Measurements from ENCODE around the gene SUN3. TPM values are rescaled to one million over a fixed set of nuclear protein-coding genes. Genes with fewer than 3 reads are reported as not detected.
A peak's percentile ranks its signal among the peaks of the same experiment; 100 is the strongest.
"Not testable (repeated sequence)": the region's sequence is repeated elsewhere in the genome, so short reads cannot be mapped to it uniquely, and the experiment has no call there.

SUN3 gene
- total RNA-seq, 1 donor from 2014 or later = not detected

DNA sequence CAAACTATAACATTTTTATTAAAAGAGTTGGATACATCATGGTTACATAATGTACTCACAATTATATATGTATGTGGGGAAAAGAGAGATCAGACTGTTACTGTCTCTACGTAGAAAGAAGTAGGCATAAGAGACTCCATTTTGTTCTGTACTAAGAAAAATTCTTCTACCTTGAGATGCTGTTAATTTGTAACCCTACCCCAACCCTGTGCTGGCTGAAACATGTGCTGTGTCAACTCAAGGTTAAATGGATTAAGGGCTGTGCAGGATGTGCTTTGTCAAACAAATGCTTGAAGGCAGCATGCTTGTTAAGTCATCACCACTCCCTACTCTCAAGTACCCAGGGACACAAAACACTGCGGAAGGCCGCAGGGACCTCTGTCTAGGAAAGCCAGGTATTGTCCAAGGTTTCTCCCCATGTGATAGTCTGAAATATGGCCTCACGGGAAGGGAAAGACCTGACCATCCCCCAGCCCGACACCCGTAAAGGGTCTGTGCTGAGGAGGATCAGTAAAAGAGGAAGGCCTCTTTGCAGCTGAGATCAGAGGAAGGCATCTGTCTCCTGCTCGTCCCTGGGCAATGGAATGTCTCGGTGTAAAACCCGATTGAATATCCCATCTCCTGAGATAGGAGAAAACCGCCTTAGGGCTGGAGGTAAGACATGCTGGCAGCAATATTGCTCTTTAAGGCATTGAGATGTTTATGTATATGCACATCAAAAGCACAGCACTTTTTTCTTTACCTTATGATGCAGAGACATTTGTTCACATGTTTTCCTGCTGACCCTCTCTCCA is 39.1 kb downstream of the SUN3 start:
- not testable (repeated sequence) for DNase-seq; ATAC-seq (ENCODE audit: poor library complexity)
- intact Hi-C loops (cut with DNase I) = loop anchor here (5.0 kb wide), 1 partner anchor 117 kb away; no protein-coding TSS in a partner anchor

DNA sequence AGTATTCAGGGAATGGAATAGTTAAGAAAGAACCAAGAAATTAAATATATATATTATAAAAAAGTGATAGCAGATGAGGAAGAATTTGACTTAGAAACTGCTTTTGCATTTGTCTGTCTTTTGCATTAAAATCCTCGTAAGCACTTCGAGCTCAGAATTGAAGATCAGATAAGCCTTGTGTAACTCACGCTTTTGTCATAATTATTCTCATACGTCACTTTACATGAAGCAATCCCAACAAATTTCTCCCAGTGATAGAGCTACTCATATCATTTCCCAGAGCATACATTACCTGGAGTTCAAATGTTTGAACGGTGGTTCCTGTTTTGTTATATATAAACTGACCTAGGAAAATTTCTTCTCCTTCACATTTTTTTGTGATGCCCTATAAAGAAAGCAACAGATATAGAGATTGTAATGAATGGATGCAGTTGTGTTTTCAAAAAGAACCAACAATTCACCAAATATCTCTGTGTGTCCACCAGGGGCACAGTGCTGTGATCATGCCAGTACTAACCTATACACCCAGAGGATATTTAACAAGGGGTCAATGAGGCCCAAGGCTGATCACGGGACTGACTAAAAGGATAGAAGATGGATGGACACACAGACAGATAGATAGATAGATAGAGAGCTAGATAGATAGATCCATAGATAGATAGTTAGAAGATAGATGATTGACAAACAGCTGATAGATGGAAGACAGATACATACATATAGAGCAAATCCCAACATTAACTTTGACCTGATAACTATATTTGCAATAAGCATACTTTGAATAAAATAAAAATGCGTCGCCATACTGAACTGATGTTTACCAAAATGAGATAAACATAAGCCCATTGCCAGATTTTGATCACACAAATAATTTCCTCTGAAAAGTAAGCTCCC is 40.2 kb downstream of the SUN3 start:
- intact Hi-C loops (cut with DNase I) = no loop called here
- no peak for DNase-seq
- no peak for ATAC-seq (ENCODE audit: poor library complexity)

DNA sequence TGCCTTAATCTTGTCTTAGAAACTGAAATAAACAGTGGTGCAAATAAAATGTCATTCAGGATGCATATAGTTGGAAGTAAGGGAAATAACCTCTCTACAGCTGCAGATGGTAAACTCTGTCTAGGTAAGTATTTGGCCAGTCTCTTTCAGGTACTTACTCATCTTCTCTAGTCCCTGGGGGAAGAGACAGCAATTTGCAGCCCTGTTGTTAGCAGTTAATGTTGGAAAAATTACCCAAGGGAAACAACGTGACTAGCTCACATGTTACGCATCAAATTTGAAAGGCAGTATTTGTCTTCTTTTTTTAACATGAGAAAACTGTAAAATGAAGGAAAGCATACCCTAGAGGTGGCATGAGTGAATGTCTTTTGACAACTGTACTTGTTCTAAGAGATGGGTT is 46.3 kb downstream of the SUN3 start:
- DNase-seq = no peak
- intact Hi-C loops (cut with DNase I) = no loop called here
- ATAC-seq (ENCODE audit: poor library complexity) = no peak

DNA sequence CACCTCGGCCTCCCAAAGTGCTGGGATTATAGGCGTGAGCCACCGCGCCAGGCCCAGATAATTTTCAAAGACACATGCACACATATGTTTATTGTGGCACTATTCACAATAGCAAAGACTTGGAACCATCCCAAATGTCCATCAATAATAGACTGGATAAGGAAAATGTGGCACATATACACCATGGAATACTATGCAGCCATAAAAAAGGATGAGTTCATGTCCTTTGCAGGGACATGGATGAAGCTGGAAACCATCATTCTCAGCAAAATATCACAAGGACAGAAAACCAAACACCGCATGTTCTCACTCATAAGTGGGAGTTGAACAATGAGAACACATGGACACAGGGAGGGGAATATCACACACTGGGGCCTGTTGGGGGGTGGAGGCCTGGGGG is 48.3 kb downstream of the SUN3 start:
- ATAC-seq (ENCODE audit: poor library complexity); DNase-seq; intact Hi-C loops (cut with DNase I): not testable (repeated sequence)

DNA sequence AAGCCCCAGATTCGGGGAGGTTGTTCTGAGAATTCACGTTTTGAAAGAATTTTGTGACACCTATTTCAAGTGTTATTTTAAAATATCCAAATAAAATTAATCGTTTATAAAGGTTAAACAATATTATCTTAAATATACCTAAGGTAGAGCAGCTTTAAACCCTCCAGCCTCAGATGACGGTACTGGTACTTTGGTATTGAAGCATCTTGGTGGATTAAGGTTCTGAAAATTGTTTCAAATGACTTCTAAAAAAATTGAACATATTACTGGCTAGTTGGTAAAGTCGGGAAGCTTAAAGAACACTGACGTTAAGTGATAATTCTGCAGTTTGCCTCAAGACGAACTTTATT is 49.1 kb downstream of the SUN3 start:
- DNase-seq = no peak
- ATAC-seq (ENCODE audit: poor library complexity) = no peak
- intact Hi-C loops (cut with DNase I) = no loop called here

DNA sequence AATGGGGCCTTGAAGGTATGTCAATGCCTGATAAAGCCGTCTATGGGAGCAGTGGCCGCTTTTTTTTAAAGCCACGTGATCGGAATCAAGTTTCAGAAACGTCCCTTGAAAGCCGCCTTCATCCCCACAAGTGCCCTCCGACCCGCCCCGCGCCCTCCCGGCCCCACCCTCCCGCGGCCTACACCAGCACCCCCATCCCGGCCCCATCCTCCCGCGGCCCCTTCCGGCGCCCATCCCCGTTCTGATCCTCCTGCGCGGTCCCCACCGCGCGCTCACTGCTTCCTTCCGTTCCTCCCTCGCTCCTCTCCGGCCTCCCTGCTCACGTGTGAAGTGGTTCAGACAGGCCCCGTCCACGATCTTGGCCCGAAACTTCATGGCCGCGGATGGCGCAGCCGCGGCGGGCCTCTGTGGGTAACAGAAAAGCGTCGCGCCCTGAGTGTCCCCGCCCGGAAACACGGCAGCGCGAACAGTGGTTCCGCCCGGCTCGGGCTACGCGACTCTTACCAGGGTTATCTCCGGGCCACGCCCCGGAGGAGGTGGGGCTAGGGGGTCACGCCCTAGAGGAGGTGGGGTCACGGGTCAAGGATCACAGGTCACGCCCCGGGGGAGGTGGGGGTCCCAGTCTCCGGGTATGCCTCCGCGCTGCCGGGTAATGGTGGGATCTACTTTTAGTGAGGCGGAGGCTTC is 49.6 kb downstream of the SUN3 start, which contains the start of gene HUS1:
TSS of gene HUS1 (minus strand) at position 471 of the 687 bp plus-strand sequence. CDS start at position 375, 96 bp downstream.
- DNase-seq = peak; percentile 96
- peak; percentile 99 for ATAC-seq (ENCODE audit: poor library complexity)
- intact Hi-C loops (cut with DNase I) = no loop called here

DNA sequence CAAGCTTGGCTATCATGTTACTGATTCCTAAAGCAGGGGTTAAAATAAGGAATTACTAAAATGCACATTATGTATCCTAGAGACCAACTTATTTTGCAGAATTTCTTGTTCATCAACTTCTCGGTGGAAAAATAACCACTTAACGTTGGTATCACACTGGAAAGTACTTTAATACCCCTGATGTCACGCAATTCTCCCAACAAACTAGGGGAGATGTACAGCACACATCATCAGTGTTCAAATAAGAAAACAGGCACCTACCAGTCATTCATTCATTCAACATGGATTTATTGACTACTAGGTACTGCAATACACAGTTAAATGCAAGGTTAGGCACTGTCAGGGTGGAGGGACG is 50.1 kb downstream of the SUN3 start:
- intact Hi-C loops (cut with DNase I) = no loop called here
- ATAC-seq (ENCODE audit: poor library complexity) = no peak
- no peak for DNase-seq

DNA sequence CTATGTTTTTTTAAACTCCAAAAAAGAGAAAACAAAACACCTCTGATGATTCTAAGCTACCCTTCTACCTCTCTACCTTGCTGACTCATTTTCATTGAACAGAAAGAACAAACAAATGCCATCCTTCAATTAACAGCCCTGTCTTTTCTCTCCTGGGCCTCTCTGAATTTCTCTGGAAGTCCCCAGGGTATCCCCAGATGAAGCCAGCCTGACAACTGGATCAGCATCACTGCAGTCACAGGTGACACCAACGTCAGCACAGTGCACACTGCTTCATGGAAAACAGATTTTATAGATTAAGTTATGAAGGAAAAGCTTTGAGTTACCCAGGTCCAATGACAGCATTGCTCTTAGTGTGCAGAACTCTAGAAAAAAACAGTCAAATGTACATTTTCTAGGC is 55.2 kb downstream of the SUN3 start:
- intact Hi-C loops (cut with DNase I) = no loop called here
- ATAC-seq (ENCODE audit: poor library complexity) (no peak), DNase-seq (no peak)

DNA sequence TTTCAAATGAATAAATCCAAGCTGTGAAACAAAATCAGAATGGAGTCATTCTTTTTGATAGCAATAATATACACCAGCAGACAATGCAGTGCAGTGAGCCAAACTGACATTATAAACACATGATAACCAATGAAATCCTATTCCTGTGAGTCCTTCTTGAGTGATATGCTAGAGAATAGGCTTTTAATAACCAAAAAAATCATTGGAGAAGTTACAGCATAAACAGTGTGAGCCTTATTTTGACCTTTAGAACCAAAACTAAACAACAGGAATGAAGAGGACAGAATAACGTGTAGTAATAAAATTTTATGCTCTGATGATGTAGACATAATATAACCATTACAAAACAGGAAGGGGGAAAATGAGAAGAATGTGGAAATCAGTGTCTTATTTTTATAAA is 58.1 kb downstream of the SUN3 start:
- DNase-seq (no peak), ATAC-seq (ENCODE audit: poor library complexity) (no peak)
- intact Hi-C loops (cut with DNase I) = no loop called here

DNA sequence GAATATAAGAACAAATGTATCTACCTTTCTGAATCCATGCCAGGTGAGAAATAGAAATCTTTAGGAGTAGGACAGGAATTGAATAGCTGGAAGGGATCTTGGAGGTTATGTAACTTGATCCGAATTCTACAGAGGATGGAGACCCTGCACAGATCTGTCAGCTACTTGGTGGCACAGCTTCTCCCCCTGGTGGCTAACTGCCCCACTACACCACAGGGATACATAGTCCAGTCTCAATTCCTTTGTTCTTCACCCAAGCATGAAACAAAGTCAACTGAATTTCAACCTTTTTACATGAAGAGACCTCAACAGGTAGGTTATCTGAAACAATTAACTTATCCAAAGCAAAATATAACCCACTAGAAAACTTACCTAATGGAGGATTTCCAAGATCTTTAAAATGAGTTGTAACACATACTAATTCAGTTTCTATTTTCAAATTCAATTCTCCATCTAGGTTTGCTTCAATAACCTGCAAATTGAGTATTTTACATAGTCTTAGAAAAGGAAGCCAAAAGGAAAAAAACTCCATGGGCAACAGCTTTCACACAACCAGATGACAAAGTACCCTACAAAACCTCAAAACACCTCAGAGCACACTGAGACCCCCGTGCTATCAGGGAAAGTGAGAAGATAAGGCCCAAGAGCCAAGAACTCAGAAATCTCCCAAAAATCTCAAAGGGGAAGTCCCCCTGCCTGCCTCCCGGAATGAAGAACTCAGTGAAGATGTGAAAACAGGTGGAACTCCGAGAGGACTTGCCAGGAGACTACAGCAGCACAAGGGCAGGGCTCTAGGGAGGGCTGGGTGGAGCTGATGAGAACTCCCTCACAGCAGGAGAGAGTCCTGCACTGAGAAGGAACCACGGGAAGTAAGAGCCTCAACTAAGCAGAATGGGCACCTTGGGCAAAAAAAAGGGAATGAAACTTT is 59.8 kb downstream of the SUN3 start:
- intact Hi-C loops (cut with DNase I) = no loop called here
- DNase-seq = peak; percentile 72
- peak; percentile 72 for ATAC-seq (ENCODE audit: poor library complexity)

DNA sequence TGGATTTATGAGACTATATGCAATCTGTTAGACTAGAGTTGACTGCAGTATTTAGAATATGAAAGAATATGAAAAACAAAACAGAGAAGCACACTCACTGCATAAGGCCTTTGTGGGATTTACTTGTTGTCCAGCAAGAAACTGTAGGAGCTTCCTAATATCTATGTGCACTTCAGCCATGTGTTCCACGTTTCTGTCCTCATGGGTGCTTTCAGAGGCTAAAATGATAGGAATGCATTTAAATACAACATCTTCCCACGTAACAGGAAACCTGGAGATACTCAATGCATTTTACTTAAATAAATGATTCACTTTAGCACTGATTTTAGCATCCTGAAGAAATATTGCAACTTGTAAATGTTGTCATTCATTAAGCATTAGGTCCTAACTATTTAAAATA is 61.2 kb downstream of the SUN3 start:
- DNase-seq = no peak

DNA sequence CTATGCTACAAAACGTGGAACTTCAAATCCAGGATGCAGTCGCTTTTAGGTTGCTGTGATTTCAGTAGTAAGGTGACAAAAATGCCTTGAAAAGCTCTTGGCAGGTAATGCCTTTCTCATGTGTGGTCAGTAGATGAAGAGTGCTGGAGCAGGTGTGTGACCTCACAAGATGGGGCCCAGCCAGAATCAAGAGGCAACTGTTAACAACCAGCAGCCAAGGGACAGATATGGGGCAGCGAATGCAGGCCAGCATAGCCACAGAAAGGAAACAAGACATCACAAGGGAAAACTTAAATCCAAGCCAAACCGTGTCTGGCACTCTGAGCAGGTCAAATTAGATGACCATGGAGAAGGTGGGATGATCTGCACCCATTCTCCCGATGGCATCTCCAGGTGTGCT is 61.8 kb downstream of the SUN3 start:
- no peak for DNase-seq
- intact Hi-C loops (cut with DNase I) = no loop called here
- ATAC-seq (ENCODE audit: poor library complexity) = peak; percentile 57

More for the DNA sequence above, 61.2 kb downstream of the SUN3 start:
- no peak for ATAC-seq (ENCODE audit: poor library complexity)
- intact Hi-C loops (cut with DNase I) = no loop called here

DNA sequence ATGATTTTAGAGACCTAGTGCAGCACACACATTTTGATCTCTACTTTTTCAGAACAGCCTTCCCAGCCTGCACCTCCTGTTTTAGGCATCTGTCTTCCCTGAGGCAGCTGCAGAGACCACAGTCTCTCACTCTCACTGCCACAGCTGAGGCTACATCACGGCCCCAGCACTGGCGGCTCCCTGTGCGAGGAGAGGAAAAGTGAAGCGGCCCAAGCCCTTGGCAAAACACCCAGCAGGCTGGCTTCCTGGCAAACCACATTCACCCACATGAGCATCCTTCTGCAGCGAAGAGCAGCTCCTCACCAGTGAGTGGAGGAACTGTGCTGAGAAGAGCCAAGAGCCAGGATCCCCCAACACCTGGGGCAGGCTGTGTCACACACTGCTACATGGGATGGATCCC is 63.5 kb downstream of the SUN3 start:
- ATAC-seq (ENCODE audit: poor library complexity) (no peak), DNase-seq (no peak)
- intact Hi-C loops (cut with DNase I) = no loop called here

DNA sequence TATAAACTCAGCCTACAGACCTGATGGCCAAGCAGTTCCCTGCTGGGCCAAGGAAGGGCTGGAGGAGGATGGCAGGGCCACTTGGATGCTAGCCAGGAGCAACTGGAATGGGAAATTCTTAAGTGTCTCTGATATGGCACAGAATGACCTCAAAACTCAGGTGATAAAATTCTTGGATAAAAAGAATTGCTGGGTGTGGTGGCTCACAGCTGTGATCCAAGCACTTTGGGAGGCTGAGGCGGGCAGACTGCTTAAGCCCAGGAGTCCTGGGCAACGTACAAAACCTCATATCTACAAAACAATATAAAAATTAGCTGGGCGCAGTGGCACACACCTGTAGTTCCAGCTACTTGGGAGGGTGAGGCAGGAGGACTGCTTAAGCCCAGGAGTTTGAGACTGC is 66.6 kb downstream of the SUN3 start:
- intact Hi-C loops (cut with DNase I) = no loop called here
- ATAC-seq (ENCODE audit: poor library complexity) = no peak
- DNase-seq = no peak

DNA sequence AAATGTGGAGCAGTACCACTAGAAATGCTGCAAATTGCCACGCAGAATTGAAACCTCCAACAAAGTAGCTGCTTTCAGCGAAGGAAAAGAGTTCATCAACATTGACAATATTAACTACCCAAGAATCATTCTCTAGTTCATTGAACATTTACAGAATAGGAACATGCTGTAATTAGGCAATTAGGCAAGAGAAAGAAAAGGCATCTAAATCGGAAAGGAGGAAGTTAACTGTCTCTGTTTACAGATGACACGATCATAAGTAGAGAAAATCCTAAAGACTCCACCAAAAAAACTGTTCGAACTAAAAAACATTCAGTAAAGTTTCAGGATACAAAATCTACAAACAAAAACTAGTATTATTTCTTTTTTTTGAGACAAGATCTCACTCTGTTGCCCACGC is 71.8 kb downstream of the SUN3 start:
- no peak for DNase-seq
- intact Hi-C loops (cut with DNase I) = no loop called here
- no peak for ATAC-seq (ENCODE audit: poor library complexity)

DNA sequence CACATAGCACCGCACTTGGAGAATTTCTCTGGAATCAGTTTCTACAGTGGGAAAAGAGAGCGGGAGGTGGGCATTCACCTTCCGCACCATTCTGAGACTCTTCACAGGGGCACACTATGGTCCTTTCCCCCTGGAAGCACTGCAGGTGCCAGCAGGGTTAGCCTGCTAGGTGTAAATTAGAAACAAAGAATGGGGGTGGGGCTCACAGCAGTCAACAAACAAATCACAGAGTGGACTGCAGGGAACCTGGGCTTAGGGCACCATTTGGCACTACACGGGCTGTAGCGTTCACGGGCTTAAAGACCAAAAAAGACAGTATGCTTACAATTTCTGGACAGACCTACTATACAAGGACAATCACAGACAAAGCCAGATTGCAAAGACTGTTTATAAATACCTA is 72.7 kb downstream of the SUN3 start:
- intact Hi-C loops (cut with DNase I) = no loop called here
- ATAC-seq (ENCODE audit: poor library complexity) = no peak
- DNase-seq = no peak

DNA sequence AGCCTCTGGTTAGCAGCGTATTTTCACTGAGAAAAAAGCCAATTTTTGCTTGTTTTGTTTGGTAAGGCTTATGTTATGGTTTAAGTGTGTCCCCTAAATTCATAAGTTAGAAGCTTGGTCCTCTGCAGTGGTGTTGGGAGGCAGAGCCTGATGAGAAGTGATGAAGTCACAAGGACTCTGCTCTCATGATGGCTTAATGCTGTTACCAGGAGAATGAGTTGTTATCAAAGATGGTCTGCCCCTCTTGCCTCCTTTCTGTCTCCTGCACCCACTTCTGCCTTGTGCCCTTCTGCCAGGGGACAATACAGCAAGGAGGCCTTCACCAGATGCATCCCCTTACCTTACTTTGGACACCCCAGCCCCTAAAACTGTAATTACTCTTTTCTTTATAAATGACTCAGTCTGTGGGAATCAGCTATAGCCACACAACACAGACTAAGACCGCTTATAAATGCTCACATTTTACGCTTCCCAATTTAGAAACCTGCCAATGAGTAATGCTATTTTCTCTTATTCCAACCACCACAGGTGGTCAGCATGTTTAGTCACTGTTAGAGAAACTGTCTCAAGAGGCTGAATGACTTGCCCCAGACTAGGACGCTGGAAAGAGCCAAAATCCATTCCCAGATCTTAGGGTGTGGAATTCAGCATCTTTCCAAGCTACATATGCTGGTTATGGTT is 74.5 kb downstream of the SUN3 start:
- no peak for DNase-seq
- intact Hi-C loops (cut with DNase I) = no loop called here
- ATAC-seq (ENCODE audit: poor library complexity) = no peak

DNA sequence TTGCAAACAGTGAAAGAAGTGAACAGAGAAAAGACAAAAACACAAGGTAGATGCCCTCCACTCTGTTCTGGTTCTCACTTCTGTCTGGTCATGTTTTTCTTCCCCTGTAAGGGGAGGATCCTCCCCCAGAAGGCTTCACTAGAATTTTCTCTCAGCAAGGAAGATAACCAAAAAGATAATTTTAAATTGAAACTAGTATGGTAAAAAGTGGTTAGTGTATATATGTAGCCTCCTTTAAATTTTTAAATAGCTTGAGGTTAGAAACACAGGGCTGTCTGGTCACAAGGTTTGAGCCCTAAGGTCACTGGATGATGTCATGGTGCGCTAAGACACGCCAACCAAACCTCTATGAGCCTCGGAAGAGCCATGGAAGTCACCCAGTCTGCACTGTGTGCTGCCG is 75.1 kb downstream of the SUN3 start:
- DNase-seq (no peak), ATAC-seq (ENCODE audit: poor library complexity) (no peak)
- intact Hi-C loops (cut with DNase I) = no loop called here
